ENCODE results near the gene PTPRZ1. TPM values are rescaled to one million over a fixed set of nuclear protein-coding genes. Genes with fewer than 3 reads are reported as not detected.

PTPRZ1 gene
- total RNA-seq, 1 donor from 2014 or later, result 0.80 TPM

DNA sequence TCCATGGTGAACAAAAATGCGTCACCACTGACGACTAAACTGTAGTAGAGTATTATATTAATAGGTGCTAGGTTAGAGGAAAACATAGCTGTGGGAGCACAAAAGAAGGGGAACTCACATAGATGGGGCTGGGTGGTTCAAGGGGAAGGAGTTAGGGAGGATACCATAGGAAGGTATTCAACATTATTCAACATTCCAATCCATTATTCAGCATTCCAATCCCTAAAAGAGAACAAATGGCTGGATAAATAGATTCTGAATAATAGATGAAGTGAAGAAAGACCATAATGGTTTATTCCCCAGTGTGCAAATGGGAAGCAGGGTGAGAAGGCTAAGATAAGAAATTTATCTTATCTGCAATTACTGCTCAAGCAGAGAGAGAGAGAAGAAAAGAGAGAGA lies 209.7 kb downstream of the PTPRZ1 start:
- intact Hi-C loops (cut with micrococcal nuclease), result no loop called here
- Histone ChIP-seq H3K36me3 (peaks cover 82% of the 10 kb centered on the region), H3K27ac (replicated peaks) (no peak overlapping the region), H3K4me3 (no peak overlapping the region), H3K4me1 (no peaks in the 10 kb centered on the region), H3K27me3 (ENCODE audit: low read depth) (no peaks in the 10 kb centered on the region), H3K9me3 (replicated peaks) (no peaks in the 10 kb centered on the region)
- no peak for TF ChIP-seq CTCF (IDR thresholded peaks at IDR 0.05; ENCODE audit: borderline replicate concordance)
- DNase-seq, result no peak

- Histone ChIP-seq H3K27ac (replicated peaks) (no peak overlapping the region), H3K27me3 (ENCODE audit: low read depth) (no peaks in the 10 kb centered on the region), H3K4me1 (no peaks in the 10 kb centered on the region), H3K9me3 (replicated peaks) (no peaks in the 10 kb centered on the region), H3K4me3 (no peak overlapping the region), H3K36me3 (peaks cover 50% of the 10 kb centered on the region)
- intact Hi-C loops (cut with micrococcal nuclease), result no loop called here
- TF ChIP-seq CTCF (IDR thresholded peaks at IDR 0.05; ENCODE audit: borderline replicate concordance), result peak; percentile 90
- DNase-seq, result peak; percentile 26
These were observed 220.2 kb downstream of the PTPRZ1 start for GRCh38 chr7:122092964-122093797.

GRCh38 chr7:122094549-122094948 lies 221.6 kb downstream of the PTPRZ1 start:
- Histone ChIP-seq H3K36me3 (peaks cover 38% of the 10 kb centered on the region), H3K4me3 (no peak overlapping the region), H3K4me1 (no peaks in the 10 kb centered on the region), H3K27ac (replicated peaks) (no peak overlapping the region), H3K27me3 (ENCODE audit: low read depth) (no peaks in the 10 kb centered on the region), H3K9me3 (replicated peaks) (no peaks in the 10 kb centered on the region)
- DNase-seq, result no peak
- intact Hi-C loops (cut with micrococcal nuclease), result no loop called here
- TF ChIP-seq CTCF (IDR thresholded peaks at IDR 0.05; ENCODE audit: borderline replicate concordance), result no peak

DNA sequence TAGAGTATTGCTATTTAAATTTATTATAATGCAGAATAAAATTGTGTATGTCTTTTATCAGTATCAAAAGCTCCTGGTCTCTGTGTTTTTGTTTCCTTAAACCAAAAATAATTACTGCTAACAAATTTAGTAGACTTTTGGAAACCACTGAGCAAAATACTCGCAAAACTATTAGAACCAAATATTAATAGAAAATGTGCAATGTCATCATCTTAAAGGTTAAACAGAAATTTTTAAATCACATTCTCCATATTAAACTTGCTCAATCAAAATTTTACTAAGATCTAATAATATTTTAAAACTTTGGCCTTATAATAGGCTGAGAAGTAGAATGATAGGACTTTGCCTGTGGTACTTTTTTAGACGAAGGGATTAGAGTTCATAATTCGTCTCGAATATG lies 222.7 kb downstream of the PTPRZ1 start:
- Histone ChIP-seq H3K27me3 (ENCODE audit: low read depth) (no peaks in the 10 kb centered on the region), H3K36me3 (peaks cover 40% of the 10 kb centered on the region), H3K9me3 (replicated peaks) (no peaks in the 10 kb centered on the region), H3K4me3 (no peak overlapping the region), H3K4me1 (peaks cover 3% of the 10 kb centered on the region), H3K27ac (replicated peaks) (no peak overlapping the region)
- DNase-seq, result no peak
- intact Hi-C loops (cut with micrococcal nuclease), result no loop called here
- TF ChIP-seq CTCF (IDR thresholded peaks at IDR 0.05; ENCODE audit: borderline replicate concordance), result no peak

DNA sequence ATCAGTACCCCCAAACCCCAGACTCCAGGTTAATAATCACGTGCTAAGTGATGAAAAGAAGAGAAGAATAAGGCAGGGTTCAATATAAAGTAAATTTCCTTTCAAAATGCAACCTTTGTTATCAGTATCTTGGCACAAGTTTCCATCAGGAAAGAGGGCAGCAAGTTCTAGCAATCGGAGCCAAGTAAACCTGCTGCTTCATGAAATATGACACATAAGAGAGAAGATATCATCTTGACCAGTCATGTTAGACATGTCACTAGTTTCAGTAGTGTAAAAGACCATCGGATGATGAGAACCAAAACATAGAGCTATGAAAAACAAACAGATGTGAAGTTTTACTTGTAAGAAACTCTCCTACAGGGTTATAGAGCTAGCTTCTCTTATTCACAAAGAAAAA lies 227.1 kb downstream of the PTPRZ1 start:
- Histone ChIP-seq H3K4me3 (no peak overlapping the region), H3K27ac (replicated peaks) (no peak overlapping the region), H3K9me3 (replicated peaks) (peaks cover 30% of the 10 kb centered on the region), H3K36me3 (peaks cover 63% of the 10 kb centered on the region), H3K27me3 (ENCODE audit: low read depth) (no peaks in the 10 kb centered on the region), H3K4me1 (peaks cover 3% of the 10 kb centered on the region)
- DNase-seq, result no peak
- TF ChIP-seq CTCF (IDR thresholded peaks at IDR 0.05; ENCODE audit: borderline replicate concordance), result no peak
- intact Hi-C loops (cut with micrococcal nuclease), result no loop called here
